CD14-positive monocyte (primary cell): ENCODE measurements around the gene SYNM. TPM values are rescaled to one million over a fixed set of nuclear protein-coding genes. Genes with fewer than 3 reads are reported as not detected.
"Not testable (repeated sequence)": the region's sequence is repeated elsewhere in the genome, so short reads cannot be mapped to it uniquely, and the experiment has no call there.

ENCODE experiments used
- DNase-seq, 3 donors: peaks; one replicate each; pipeline ENCODE4 v3.0.0-alpha.2; 2011 to 2022
- H2AFZ ChIP-seq: 2 replicates; pipeline ENCODE4 v1.6.0; 2012; ENCODE audit warnings: mild to moderate bottlenecking, low read depth, low read length, inconsistent platforms; ENCODE audit not compliant: insufficient read depth, poor library complexity, severe bottlenecking
- H3K27ac ChIP-seq, 2 donors: 1 replicate in 1 of 2; 2 replicates in 1 of 2; pipeline ENCODE4 v1.5.1; 2012 to 2013; ENCODE audit warnings: low read length in 2 of 2, control low read depth in 1 of 2, inconsistent platforms in 1 of 2, low read depth in 1 of 2, mild to moderate bottlenecking in 1 of 2
- H3K27me3 ChIP-seq, 2 donors: one replicate each; pipeline versions ENCODE4 v1.6.0 to v1.6.1; 2011 to 2013; ENCODE audit warnings: low read length in 2 of 2; ENCODE audit not compliant: control insufficient read depth in 2 of 2, insufficient read depth in 2 of 2
- H3K36me3 ChIP-seq, 2 donors: replicated peaks in 1 of 2; 1 replicate in 1 of 2; 2 replicates in 1 of 2; pipeline versions ENCODE4 v1.5.1 to v1.6.1; 2012 to 2013; ENCODE audit warnings: low read length in 2 of 2, control low read depth in 1 of 2, inconsistent platforms in 1 of 2, mild to moderate bottlenecking in 1 of 2; ENCODE audit not compliant: insufficient read depth in 2 of 2, control insufficient read depth in 1 of 2
- H3K4me1 ChIP-seq, 2 donors: 1 replicate in 1 of 2; 2 replicates in 1 of 2; pipeline versions ENCODE4 v1.5.1 to v1.6.1; 2012 to 2013; ENCODE audit warnings: low read length in 2 of 2, control low read depth in 1 of 2, inconsistent platforms in 1 of 2, mild to moderate bottlenecking in 1 of 2, moderate library complexity in 1 of 2; ENCODE audit not compliant: insufficient read depth in 2 of 2, control insufficient read depth in 1 of 2
- H3K4me2 ChIP-seq: replicated peaks from 2 replicates; pipeline ENCODE3; 2012; ENCODE audit warnings: low read length, moderate library complexity, mild to moderate bottlenecking; ENCODE audit not compliant: poor library complexity, severe bottlenecking; ENCODE audit errors: extremely low read depth
- H3K4me3 ChIP-seq, 3 experiments: fragments of 200-600 bp in 1 of 3; sonication (generic) in 1 of 3; replicated peaks in 1 of 3; 1 replicate in 2 of 3; 2 replicates in 1 of 3; pipeline ENCODE4 v1.5.1; 2011 to 2013; ENCODE audit warnings: low read length in 3 of 3, mild to moderate bottlenecking in 3 of 3, control low read depth in 2 of 3, low read depth in 2 of 3, inconsistent platforms in 1 of 3, moderate library complexity in 1 of 3
- H3K79me2 ChIP-seq: 2 replicates; pipeline ENCODE4 v1.6.0; 2012; ENCODE audit warnings: mild to moderate bottlenecking, control low read depth, inconsistent platforms, low read length, moderate library complexity; ENCODE audit not compliant: insufficient read depth
- H3K9ac ChIP-seq: 2 replicates; pipeline ENCODE4 v1.6.0; 2017; ENCODE audit warnings: low read length, mild to moderate bottlenecking; ENCODE audit not compliant: insufficient read depth, poor library complexity, severe bottlenecking
- H3K9me3 ChIP-seq, 2 donors: replicated peaks in 1 of 2; 1 replicate in 1 of 2; 2 replicates in 1 of 2; pipeline versions ENCODE4 v1.5.1 to v1.6.1; 2012 to 2013; ENCODE audit warnings: low read length in 2 of 2, control low read depth in 1 of 2; ENCODE audit not compliant: control insufficient read depth in 1 of 2, insufficient read depth in 1 of 2
- H4K20me1 ChIP-seq: 2 replicates; pipeline ENCODE4 v1.6.0; 2012; ENCODE audit warnings: mild to moderate bottlenecking, low read length, control low read depth, moderate library complexity; ENCODE audit not compliant: insufficient read depth
- H3K27ac Mint-ChIP-seq, 7 donors: one replicate each; pipeline ENCODE4 v1.8.0; 2020; ENCODE audit warnings: mild to moderate bottlenecking in 7 of 7, mixed read lengths in 7 of 7, moderate library complexity in 6 of 7, inconsistent platforms in 2 of 7
- H3K27me3 Mint-ChIP-seq, 3 donors: one replicate each; pipeline ENCODE4 v1.8.0; 2021 to 2022; ENCODE audit warnings: low read depth in 3 of 3, mild to moderate bottlenecking in 3 of 3, mixed read lengths in 3 of 3, moderate library complexity in 3 of 3, inconsistent platforms in 1 of 3
- H3K36me3 Mint-ChIP-seq, 2 donors: one replicate each; pipeline ENCODE4 v1.8.0; 2020; ENCODE audit warnings: mixed read lengths in 2 of 2, inconsistent platforms in 1 of 2, mild to moderate bottlenecking in 1 of 2
- H3K4me1 Mint-ChIP-seq: one replicate; pipeline ENCODE4 v1.8.0; 2020; ENCODE audit warnings: mild to moderate bottlenecking, mixed read lengths
- H3K4me3 Mint-ChIP-seq, 2 donors: one replicate each; pipeline ENCODE4 v1.8.0; 2020; ENCODE audit warnings: mild to moderate bottlenecking in 2 of 2, mixed read lengths in 2 of 2, moderate library complexity in 1 of 2
- H3K9me3 Mint-ChIP-seq, 7 donors: one replicate each; pipeline ENCODE4 v1.8.0; 2020 to 2022; ENCODE audit warnings: mixed read lengths in 7 of 7, mild to moderate bottlenecking in 6 of 7, moderate library complexity in 6 of 7, inconsistent platforms in 2 of 7
- WGBS: methylation state at CpG from one replicate; pipeline ENCODE4 v1.1.5; 2013; ENCODE audit warnings: missing lambda C conversion rate; ENCODE audit not compliant: insufficient coverage; 5-methylcytosine and 5-hydroxymethylcytosine counted together
- intact Hi-C, 2 donors: fragments of 100-400 bp; cut with micrococcal nuclease; formaldehyde crosslinking; loops; one replicate each; pipeline versions ENCODE4 v1.15.0 to v1.15.1; 2023
- polyA plus RNA-seq, 3 donors: library from polyadenylated mRNA; depleted of rRNA in 1 of 3; unstranded in 2 of 3; stranded (reverse) in 1 of 3; fragments of 300-500 nt in 2 of 3; fragments of >200 nt in 1 of 3; fragmentation: Illumina TruSeq in 2 of 3; gene quantifications; 1 replicate in 2 of 3; 2 replicates in 1 of 3; pipeline ENCODE4 v1.2.3, GENCODE V29; 2012 to 2021
- TF ChIP-seq, protein P1 (sequence below): fragments of 200-600 bp; IDR thresholded peaks from one replicate; pipeline ENCODE4 v1.8.0; 2022; ENCODE audit warnings: antibody characterized with exemption, mild to moderate bottlenecking

SYNM gene
- polyA plus RNA-seq, 3 donors: 0.04 to 0.05 TPM; not detected in 1

DNA sequence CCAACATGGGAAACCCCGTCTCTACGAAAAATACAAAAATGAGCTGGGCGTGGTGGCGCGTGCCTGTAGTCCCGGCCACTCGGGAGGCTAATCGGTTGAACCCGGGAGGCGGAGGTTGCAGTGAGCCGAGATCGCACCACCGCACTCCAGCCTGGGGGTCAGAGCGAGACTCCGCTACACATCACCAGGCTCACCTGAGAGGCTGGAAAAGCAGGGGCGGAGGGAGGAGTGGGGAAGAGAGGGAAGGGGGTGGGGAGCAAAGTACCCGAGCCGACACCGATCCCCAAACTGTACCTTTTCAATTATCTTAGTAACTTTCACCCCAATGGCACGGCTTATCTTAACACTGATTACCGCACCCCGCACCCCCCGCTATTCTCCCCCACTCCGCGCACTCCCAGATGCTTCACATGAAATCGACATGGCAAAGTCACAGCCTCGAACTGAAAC, 46.4 kb upstream of the SYNM start:
- Histone ChIP-seq H3K4me1 (peaks cover 15 to 19% of the 10 kb centered on the region in 2 donors), H3K9ac (no peak overlapping the region), H3K9me3 (no peaks in the 10 kb centered on the region), H2AFZ (peak overlapping the region; percentile 41), H3K79me2 (no peaks in the 10 kb centered on the region), H3K4me2 (peak overlapping the region; percentile 65), H3K4me3 (peak overlapping the region; percentile 16 to 62 (median 28)), H3K36me3 (no peaks in the 10 kb centered on the region), H3K27ac (no peak overlapping the region), H3K27me3 (peaks cover 20 to 56% of the 10 kb centered on the region in 2 donors), H4K20me1 (no peaks in the 10 kb centered on the region)
- Mint-ChIP-seq H3K4me1 (peaks cover 17% of the 10 kb centered on the region), H3K27ac (no peak overlapping the region), H3K36me3 (peaks cover 0 to 1% of the 10 kb centered on the region in 2 donors), H3K9me3 (peaks cover 0 to 10% (median 6%) of the 10 kb centered on the region in 7 donors), H3K27me3 (peaks cover 51 to 70% (median 52%) of the 10 kb centered on the region in 3 donors), H3K4me3 (peak overlapping the region; percentile 58 to 90)
- intact Hi-C loops: loop anchor here in 1 of 2 donors (5.0 kb wide), 1 partner anchor 281 kb away; no protein-coding TSS in a partner anchor
- DNase-seq: no peak
- WGBS: 48% methylated on average over 15 of the region's 27 CpGs
- TF ChIP-seq, protein P1, sequence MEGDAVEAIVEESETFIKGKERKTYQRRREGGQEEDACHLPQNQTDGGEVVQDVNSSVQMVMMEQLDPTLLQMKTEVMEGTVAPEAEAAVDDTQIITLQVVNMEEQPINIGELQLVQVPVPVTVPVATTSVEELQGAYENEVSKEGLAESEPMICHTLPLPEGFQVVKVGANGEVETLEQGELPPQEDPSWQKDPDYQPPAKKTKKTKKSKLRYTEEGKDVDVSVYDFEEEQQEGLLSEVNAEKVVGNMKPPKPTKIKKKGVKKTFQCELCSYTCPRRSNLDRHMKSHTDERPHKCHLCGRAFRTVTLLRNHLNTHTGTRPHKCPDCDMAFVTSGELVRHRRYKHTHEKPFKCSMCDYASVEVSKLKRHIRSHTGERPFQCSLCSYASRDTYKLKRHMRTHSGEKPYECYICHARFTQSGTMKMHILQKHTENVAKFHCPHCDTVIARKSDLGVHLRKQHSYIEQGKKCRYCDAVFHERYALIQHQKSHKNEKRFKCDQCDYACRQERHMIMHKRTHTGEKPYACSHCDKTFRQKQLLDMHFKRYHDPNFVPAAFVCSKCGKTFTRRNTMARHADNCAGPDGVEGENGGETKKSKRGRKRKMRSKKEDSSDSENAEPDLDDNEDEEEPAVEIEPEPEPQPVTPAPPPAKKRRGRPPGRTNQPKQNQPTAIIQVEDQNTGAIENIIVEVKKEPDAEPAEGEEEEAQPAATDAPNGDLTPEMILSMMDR: no peak

DNA sequence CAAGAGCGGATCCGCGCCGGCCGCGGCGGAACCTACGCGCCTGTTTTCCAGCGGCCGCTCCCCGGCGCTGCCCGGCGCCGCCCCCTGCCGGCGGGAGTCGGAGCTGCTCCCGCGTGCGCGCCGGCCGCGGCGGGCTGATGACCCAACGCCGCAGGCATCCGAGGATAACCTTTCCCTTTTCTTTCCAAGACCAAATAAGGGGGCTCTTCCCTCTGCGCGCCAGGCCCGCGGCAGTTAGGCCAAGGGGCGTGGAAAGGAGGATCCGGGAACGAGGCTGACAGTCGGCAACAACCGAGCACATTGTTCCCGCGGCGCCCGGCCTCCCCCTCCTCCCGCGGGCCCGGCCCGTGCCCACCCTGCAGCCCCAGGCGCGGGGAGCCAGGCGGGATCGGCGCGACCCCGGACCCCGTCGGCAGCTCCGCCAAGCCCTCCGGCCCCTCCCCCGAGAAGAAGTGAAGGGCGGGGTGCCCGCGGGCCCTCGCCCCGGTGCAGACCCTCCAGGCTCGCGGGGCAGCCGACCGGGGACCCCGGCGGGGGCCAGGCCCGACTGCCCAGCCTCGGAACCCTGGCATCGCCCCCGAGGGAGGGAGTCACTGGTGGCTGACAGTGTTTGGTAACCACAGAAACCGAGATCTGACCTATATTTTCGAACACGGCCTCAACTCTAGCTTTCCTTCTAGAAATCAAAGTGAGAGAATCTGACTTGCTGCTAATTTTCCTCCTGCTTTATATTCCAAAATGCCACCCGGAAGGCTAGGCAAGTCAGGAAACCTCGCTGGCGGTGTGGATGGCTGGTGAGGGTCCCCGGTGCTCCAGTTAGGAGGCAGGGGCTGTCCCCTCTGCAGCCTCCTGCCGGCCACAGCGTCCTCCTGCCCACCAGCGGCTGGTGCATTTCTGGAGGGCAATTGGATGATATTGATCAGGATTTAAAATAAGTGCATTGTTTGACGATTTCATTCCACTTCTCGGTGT, 45.6 kb upstream of the SYNM start:
- Histone ChIP-seq H3K79me2 (no peaks in the 10 kb centered on the region), H3K9ac (peak overlapping the region; percentile 44), H4K20me1 (no peaks in the 10 kb centered on the region), H3K4me3 (peak overlapping the region in 1 of 3 experiments; percentile 67), H3K27me3 (peaks cover 20 to 56% of the 10 kb centered on the region in 2 donors), H3K36me3 (no peaks in the 10 kb centered on the region), H2AFZ (peak overlapping the region; percentile 79), H3K4me1 (peaks cover 15 to 19% of the 10 kb centered on the region in 2 donors), H3K27ac (no peak overlapping the region), H3K9me3 (no peaks in the 10 kb centered on the region), H3K4me2 (peak overlapping the region; percentile 81)
- Mint-ChIP-seq H3K36me3 (peaks cover 0 to 1% of the 10 kb centered on the region in 2 donors), H3K4me1 (peaks cover 17% of the 10 kb centered on the region), H3K27ac (no peak overlapping the region), H3K27me3 (peaks cover 52 to 72% (median 60%) of the 10 kb centered on the region in 3 donors), H3K4me3 (peak overlapping the region; percentile 67 to 82), H3K9me3 (peaks cover 0 to 10% (median 6%) of the 10 kb centered on the region in 7 donors)
- intact Hi-C loops: loop anchor here in 1 of 2 donors (5.0 kb wide), 1 partner anchor 282 kb away; no protein-coding TSS in a partner anchor
- TF ChIP-seq, protein P1: peak; percentile 77
- DNase-seq: peak; percentile 22 to 48 (median 40)
- 5% methylated on average over 76 of the region's 86 CpGs for WGBS

DNA sequence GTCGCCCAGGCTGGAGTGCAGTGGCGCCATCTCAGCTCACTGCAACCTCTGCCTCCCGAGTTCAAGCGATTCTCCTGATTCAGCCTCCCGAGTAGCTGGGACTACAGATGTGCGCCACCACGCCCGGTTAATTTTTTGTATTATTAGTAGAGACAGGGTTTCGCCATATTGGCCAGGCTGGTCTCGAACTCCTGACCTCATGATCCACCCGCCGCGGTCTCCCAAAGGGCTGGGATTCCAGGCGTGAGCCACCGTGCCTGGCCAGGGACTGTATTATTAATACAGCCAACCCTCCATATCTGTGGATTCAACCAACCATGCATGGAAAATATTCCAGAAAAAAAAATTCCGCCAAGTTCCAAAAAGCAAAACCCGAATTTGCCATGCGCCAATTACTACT, 44.7 kb upstream of the SYNM start:
- 98% methylated on average over 5 of the region's 18 CpGs for WGBS
- H3K27ac ChIP-seq, H3K27ac Mint-ChIP-seq, H3K9me3 Mint-ChIP-seq, H3K36me3 ChIP-seq, H3K4me2 ChIP-seq, H3K9me3 ChIP-seq, H3K79me2 ChIP-seq, H3K4me3 ChIP-seq, H2AFZ ChIP-seq, DNase-seq, H4K20me1 ChIP-seq, H3K36me3 Mint-ChIP-seq, H3K9ac ChIP-seq, intact Hi-C loops: not testable (repeated sequence)
- H3K4me1 ChIP-seq: peaks cover 15 to 19% of the 10 kb centered on the region in 2 donors
- peaks cover 53 to 69% (median 61%) of the 10 kb centered on the region in 3 donors for H3K27me3 Mint-ChIP-seq
- peaks cover 17% of the 10 kb centered on the region for H3K4me1 Mint-ChIP-seq
- H3K4me3 Mint-ChIP-seq: peak overlapping the region in 1 of 2 donors; percentile 62
- peaks cover 20 to 56% of the 10 kb centered on the region in 2 donors for H3K27me3 ChIP-seq
